Kidney epithelial cell (primary cell): Measurements from ENCODE around the gene ZDHHC17. TPM values are rescaled to one million over a fixed set of nuclear protein-coding genes. Genes with fewer than 3 reads are reported as not detected.
"Not testable (repeated sequence)": the region's sequence is repeated elsewhere in the genome, so short reads cannot be mapped to it uniquely, and the experiment has no call there.

ENCODE experiments used
- DNase-seq: peaks from one replicate; pipeline ENCODE4 v3.0.0-alpha.2; 2010; ENCODE audit warnings: low read depth
- H3K27me3 ChIP-seq: 2 replicates; pipeline ENCODE4 v1.6.0; 2011; ENCODE audit warnings: low read length; ENCODE audit not compliant: control insufficient read depth, insufficient read depth
- H3K36me3 ChIP-seq: 2 replicates; pipeline ENCODE4 v1.5.1; 2011; ENCODE audit warnings: low read length; ENCODE audit not compliant: control insufficient read depth, insufficient read depth
- H3K4me3 ChIP-seq: 2 replicates; pipeline ENCODE4 v1.5.1; 2011; ENCODE audit warnings: low read depth, mild to moderate bottlenecking, control low read depth, low read length
- total RNA-seq: library from RNA; depleted of rRNA; stranded (reverse); fragments of >200 nt; gene quantifications from 2 replicates; pipeline ENCODE4 v1.2.3, GENCODE V29; 2015
- TF ChIP-seq, protein P1 (sequence below): IDR thresholded peaks from 2 replicates; pipeline ENCODE4 v1.5.1; 2011; ENCODE audit warnings: mild to moderate bottlenecking, moderate library complexity, low read length, control low read depth, inconsistent platforms; ENCODE audit not compliant: insufficient read depth, poor library complexity, severe bottlenecking

Gene ZDHHC17
- total RNA-seq, 1 donor from 2014 or later = 29.6 TPM

DNA sequence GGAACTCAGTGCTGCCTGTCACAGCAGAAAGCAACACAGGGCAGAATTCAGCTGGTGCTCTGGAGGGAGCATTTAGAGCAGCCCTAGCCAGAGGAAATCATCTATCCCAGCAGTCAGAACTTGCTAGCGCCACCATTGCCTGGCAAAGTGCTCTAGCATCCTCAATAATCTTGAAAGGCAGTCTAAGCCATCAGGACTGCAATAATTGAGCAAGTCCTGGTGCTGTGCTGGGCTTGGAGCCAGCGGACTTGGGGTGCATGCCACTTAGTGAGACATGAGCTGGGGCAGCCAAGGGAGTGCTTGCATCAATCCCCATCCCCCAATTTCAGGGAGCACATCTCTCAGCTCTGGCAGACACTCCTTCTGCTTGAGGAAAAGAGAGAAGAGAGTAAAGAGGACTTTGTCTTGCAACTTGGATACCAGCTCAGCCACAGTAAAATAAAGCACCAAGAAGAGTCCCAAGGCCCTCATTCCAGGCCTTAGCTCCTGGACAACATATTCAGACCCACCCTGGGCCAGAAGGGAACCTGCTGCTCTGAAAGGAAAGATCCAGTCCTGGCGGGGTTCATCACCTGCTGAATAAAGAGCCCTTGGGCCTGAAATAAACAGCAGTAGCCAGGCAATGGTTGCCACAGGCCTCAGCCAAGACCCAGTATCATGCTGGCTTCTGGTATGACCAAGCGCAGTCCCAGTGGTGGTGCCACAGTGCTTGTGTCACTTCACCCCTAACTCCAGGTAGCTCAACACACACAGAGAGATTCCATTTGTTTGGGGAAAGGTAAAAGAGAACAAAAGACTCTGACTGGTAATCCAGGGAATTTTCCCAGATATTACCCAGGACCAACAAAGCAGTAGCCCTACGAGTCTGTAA lies 44.5 kb upstream of the ZDHHC17 start:
- TF ChIP-seq, protein P1, sequence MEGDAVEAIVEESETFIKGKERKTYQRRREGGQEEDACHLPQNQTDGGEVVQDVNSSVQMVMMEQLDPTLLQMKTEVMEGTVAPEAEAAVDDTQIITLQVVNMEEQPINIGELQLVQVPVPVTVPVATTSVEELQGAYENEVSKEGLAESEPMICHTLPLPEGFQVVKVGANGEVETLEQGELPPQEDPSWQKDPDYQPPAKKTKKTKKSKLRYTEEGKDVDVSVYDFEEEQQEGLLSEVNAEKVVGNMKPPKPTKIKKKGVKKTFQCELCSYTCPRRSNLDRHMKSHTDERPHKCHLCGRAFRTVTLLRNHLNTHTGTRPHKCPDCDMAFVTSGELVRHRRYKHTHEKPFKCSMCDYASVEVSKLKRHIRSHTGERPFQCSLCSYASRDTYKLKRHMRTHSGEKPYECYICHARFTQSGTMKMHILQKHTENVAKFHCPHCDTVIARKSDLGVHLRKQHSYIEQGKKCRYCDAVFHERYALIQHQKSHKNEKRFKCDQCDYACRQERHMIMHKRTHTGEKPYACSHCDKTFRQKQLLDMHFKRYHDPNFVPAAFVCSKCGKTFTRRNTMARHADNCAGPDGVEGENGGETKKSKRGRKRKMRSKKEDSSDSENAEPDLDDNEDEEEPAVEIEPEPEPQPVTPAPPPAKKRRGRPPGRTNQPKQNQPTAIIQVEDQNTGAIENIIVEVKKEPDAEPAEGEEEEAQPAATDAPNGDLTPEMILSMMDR = no peak
- DNase-seq = no peak
- Histone ChIP-seq H3K4me3 (no peak overlapping the region), H3K36me3 (no peaks in the 10 kb centered on the region), H3K27me3 (no peaks in the 10 kb centered on the region)

DNA sequence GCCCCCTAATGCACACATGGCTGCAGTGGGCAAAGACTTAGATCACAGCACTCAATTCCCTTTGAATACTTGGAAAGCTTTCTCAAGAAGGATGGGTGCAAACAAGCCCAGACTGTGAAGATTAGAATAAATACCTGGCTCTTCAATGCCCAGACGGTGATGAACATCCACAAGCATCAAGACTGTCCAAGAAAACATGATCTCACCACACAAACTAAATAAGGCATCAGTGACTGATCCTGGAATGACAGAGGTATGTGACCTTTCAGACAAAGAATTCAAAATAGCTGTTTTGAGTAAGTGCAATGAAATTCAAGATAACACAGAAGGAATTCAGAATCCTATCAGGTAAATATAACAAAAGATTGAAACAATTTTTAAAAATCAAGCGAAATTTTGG lies 43.8 kb upstream of the ZDHHC17 start:
- DNase-seq = peak; percentile 77
- Histone ChIP-seq H3K36me3 (no peaks in the 10 kb centered on the region), H3K27me3 (no peaks in the 10 kb centered on the region), H3K4me3 (no peak overlapping the region)
- TF ChIP-seq, protein P1 = no peak

DNA sequence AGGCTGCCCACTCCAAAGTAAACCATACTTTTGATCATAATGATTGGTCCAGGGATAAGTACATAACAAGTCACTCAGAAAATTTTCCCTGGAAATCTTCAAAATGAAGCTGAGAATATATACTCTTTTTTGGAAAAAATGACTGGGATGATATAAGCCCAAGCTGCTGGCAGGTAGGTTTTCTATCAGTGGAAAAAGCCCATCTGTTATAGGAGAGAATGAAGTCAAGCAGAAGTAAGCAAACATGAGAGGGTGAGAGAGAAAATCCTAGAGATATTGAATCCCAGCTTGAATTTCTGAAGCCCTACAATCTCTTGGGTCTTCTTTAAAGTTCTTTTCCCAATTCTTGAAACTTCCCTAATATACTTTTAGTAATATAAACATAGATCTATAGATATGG lies 37.3 kb upstream of the ZDHHC17 start:
- Histone ChIP-seq H3K36me3 (no peaks in the 10 kb centered on the region), H3K27me3 (no peaks in the 10 kb centered on the region), H3K4me3 (no peak overlapping the region)
- TF ChIP-seq, protein P1 = no peak
- no peak for DNase-seq

DNA sequence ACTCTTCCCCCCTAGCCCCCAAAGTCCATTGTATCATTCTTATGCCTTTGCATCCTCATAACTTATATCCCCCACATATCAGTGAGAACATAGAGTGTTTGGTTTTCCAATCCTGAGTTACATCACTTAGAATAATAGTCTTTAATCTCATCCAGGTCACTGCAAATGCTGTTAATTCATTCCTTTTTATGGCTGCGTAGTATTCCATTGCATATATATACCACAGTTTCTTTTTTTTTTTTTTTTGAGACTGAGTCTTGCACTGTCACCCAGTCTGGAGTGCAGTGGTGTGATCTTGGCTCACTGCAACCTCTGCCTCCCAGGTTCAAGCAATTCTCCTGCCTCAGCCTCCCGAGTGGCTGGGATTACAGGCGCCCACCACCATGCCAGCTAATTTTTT lies 31.7 kb upstream of the ZDHHC17 start:
- H3K36me3 ChIP-seq, H3K27me3 ChIP-seq, DNase-seq, H3K4me3 ChIP-seq: not testable (repeated sequence)

DNA sequence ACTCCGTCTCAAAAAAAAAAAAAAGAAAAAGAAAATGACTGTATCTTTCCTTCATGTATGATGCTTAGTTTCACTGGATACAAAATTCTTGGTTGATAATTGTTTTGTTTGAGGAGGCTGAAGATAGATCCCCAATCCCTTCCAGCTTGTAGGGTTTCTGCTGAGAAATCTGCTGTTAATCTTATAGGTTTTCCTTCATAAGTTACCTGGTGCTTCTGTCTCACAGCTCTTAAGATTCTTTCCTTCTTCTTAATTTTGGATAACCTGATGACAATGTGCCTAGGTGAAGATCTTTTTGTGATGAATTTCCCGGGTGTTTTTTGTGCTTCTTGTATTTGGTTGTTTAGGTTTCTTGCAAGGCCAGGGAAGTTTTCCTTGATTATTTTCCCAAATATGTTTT lies 26.2 kb upstream of the ZDHHC17 start:
- H3K36me3 ChIP-seq, DNase-seq, H3K27me3 ChIP-seq, H3K4me3 ChIP-seq: not testable (repeated sequence)

DNA sequence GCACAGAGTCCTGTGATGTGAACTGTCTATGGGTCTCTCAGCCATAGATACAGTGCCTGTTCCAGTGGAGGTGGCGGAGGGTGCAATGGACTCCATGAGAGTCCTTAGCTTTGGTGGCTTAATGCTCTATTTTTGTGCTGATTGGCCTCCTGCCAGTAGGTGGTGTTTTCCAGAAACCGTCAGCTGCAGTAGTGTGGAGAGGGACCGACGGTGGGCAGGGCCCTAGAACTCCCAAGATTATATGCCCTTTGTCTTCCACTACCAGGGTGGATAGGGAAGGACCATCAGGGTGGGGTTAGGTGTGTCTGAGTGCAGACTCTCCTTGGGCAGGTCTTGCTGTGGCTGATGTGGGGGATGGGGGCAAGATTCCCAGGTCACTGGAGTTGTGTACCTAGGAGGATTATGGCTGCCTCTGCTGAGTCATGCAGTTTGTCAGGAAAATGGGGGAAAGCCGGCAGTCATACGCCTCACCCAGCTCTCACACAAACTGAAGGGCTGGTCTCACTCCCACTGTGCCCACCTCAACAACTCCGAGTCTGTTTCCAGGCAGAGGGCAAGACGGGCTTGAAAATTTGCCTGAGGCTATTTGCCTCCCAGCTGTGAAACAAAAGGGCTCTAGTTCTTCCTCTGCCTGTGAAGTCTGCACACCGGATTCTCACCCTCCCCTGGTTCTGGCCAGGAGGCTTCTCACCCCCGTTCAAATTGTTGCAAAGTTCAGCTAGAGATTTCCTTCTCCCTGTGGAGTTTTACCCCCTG lies 24.9 kb upstream of the ZDHHC17 start:
- H3K27me3 ChIP-seq = no peaks in the 10 kb centered on the region
- TF ChIP-seq, protein P1 = no peak
- no peak overlapping the region for H3K4me3 ChIP-seq
- DNase-seq = no peak
- no peaks in the 10 kb centered on the region for H3K36me3 ChIP-seq
